ENCODE results near the gene KLHL17.

KLHL17 gene

DNA sequence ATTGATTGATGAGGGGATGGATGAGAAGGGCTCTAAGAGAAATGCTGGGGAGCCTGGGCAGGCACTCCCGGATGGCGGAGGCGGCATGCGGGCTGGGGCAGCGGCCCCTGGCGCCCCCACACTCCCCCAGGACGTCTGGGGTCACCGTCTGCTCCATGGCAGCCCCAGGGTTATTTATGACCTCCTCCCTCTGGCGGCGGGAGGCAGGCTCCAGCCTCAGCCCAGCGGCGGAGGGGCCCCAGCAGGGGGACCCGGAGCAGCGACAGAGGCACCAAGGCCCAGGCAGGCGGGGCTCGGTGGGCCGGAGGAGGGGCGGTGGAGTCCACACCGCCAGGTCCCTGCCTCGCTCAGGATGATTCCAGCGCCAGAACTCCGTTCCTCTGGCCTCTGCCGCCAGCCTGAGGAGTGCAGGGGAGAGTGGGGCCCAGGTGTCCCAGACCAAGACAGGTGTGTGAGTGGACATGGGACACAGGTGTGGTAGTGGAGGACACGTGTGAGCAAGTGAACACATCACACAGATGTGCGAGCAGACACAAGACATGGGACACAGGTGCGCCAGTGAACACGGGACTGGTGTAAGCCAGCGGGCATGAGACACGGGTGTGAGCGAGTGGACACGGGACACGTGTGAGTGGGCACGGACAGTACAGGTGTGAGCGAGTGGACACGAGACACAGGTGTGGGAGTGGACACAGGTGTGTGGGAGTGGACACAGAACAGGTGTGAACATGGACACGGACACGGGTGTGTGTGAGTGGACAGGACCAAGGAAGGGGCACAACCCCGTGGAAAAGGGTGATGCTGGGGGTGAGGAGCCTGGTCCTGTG is 39.2 kb upstream of the KLHL17 start:
- H3K27ac ChIP-seq: 0 out of 2 replicates have a peak overlapping the region, but pooled peaks have one; percentile 9
- peak; percentile 70 for DNase-seq (ENCODE audit: low spot score)
- TF ChIP-seq, protein P1, sequence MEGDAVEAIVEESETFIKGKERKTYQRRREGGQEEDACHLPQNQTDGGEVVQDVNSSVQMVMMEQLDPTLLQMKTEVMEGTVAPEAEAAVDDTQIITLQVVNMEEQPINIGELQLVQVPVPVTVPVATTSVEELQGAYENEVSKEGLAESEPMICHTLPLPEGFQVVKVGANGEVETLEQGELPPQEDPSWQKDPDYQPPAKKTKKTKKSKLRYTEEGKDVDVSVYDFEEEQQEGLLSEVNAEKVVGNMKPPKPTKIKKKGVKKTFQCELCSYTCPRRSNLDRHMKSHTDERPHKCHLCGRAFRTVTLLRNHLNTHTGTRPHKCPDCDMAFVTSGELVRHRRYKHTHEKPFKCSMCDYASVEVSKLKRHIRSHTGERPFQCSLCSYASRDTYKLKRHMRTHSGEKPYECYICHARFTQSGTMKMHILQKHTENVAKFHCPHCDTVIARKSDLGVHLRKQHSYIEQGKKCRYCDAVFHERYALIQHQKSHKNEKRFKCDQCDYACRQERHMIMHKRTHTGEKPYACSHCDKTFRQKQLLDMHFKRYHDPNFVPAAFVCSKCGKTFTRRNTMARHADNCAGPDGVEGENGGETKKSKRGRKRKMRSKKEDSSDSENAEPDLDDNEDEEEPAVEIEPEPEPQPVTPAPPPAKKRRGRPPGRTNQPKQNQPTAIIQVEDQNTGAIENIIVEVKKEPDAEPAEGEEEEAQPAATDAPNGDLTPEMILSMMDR (conservative IDR thresholded peaks at IDR 0.05; ENCODE audit: low read depth): peak; percentile 21; the same call in 1 of the 2 replicates
- CTCF ChIA-PET: interaction anchor here (0.7 to 1.4 kb wide), 2 partner anchors 16 to 17 kb away, joined by 4 read pairs; no protein-coding TSS in a partner anchor
- POLR2A ChIA-PET (ENCODE audit: low non-redundant PET): no interaction called here

DNA sequence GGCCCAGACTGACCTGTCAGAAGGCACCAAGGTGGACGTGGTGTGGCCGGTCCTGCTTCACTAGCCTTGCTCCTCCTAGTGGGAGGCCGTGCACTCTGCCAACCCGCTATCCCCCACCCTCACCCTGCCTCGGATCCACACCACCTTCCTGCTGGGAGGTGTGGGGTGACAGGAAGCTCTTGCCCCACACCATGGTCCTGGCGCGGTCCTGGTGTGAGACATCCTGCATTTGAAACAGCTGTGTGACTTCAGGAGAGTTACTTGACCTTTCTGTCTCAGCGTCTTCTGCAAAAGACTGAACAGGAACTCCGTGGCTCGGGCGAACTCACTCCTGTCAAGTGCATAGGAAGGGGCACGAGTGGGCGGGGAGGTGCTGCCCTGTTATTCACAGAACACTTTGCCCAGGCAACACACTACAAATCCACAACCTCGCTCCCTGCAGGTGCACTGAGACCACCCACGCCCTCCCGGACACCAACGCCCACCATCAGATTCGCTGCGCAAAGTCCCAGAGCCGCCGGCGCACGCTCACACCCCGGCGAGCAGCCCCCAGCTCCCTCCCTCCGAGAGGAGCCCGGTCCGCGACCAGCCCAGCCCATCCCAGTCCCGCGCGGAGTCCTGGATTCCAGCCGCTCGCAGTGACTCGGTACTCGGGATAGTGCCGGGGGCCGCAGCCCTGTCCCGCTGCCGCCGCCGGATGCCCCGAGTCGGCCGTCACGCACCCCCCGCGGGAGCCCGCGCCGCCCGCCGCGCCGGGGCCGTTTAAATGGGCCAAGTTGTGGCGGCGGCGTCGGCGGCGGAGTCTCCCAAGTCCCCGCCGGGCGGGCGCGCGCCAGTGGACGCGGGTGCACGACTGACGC is 37.0 kb upstream of the KLHL17 start, which contains the start of gene SAMD11:
Gene SAMD11 (plus strand): TSS at position 793 of the 860 bp plus-strand sequence. CDS start 509 bp downstream, outside the sequence.
- POLR2A ChIA-PET (ENCODE audit: low non-redundant PET): no interaction called here
- no peak within 1 kb of the TSS for H3K27ac ChIP-seq
- CTCF ChIA-PET: interaction anchor here (0.6 to 1.8 kb wide), 3 partner anchors 15 to 18 kb away, joined by 3 to 7 read pairs (median 4); no protein-coding TSS in a partner anchor
- DNase-seq (ENCODE audit: low spot score): peak; percentile 50
- TF ChIP-seq, protein P1 (conservative IDR thresholded peaks at IDR 0.05; ENCODE audit: low read depth): no peak

DNA sequence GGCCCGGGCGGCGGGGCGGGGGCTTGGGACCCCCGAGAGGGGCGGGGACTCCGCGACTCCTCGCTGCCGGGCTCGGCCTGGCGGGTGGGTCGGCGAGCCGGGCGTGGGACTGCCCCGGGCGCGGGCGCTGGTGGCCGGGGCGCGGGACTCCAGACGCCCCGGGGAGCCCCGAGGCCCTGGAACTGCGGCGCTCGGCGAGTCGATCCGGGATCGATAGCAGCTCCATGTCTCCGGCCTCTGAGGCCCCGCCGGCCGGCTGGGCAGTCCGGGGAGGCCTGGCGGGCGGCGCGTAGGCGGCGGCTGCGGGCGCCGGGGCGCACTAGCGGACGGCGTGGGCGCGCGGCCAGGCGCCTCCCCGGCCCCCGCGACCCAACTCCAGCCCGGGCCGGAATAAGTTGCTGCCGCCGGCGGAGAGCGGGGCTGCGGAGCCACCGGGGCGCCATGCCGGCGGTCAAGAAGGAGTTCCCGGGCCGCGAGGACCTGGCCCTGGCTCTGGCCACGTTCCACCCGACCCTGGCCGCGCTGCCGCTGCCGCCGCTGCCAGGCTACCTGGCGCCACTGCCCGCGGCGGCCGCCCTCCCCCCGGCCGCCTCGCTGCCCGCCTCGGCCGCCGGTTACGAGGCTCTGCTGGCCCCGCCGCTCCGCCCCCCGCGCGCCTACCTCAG is 36.3 kb upstream of the KLHL17 start:
- TF ChIP-seq, protein P1 (conservative IDR thresholded peaks at IDR 0.05; ENCODE audit: low read depth): no peak
- ChIA-PET POLR2A (ENCODE audit: low non-redundant PET) (no interaction called here), CTCF (interaction anchor here (1.8 kb wide), 1 partner anchor 14 kb away, joined by 7 read pairs; no protein-coding TSS in a partner anchor)
- no peak for DNase-seq (ENCODE audit: low spot score)
- H3K27ac ChIP-seq: no peak overlapping the region

DNA sequence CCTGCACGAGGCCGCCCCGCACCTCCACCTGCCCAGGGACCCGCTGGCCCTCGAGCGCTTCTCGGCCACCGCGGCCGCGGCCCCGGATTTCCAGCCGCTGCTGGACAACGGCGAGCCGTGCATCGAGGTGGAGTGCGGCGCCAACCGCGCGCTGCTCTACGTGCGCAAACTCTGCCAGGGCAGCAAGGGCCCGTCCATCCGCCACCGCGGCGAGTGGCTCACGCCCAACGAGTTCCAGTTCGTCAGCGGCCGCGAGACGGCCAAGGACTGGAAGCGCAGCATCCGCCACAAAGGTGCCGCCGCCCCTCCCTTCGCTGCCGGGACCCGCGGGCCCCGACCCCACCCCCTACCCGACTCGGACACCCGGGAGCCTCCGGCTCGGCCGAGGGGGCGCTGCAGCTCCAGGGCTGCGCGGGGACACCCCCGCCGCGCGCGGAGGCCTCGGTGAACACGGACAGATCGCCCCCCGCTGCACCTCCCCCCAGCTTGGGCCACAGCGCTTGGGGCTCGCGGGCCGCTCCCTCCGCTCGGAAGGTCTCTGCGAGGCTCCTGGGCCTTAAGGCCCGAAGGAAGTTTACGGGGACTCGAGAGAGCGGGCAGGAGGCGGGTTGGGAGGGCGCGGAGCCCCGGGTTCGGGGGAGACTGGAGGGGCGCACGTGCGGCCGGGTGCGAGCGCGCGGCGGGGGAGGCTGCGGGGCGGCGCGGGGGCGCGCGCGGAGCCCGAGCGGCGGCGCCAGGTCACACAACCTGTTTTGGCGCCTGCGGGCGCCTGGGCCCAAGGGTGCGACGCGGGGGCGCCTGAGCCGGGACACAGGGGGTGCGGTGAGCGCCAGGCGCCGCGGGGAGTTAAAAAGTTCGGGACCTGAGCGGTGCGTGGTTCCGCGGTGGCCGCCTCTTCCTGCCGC is 35.5 kb upstream of the KLHL17 start:
- ChIA-PET CTCF (no interaction called here), POLR2A (ENCODE audit: low non-redundant PET) (no interaction called here)
- no peak overlapping the region for H3K27ac ChIP-seq
- DNase-seq (ENCODE audit: low spot score): no peak
- TF ChIP-seq, protein P1 (conservative IDR thresholded peaks at IDR 0.05; ENCODE audit: low read depth): no peak

DNA sequence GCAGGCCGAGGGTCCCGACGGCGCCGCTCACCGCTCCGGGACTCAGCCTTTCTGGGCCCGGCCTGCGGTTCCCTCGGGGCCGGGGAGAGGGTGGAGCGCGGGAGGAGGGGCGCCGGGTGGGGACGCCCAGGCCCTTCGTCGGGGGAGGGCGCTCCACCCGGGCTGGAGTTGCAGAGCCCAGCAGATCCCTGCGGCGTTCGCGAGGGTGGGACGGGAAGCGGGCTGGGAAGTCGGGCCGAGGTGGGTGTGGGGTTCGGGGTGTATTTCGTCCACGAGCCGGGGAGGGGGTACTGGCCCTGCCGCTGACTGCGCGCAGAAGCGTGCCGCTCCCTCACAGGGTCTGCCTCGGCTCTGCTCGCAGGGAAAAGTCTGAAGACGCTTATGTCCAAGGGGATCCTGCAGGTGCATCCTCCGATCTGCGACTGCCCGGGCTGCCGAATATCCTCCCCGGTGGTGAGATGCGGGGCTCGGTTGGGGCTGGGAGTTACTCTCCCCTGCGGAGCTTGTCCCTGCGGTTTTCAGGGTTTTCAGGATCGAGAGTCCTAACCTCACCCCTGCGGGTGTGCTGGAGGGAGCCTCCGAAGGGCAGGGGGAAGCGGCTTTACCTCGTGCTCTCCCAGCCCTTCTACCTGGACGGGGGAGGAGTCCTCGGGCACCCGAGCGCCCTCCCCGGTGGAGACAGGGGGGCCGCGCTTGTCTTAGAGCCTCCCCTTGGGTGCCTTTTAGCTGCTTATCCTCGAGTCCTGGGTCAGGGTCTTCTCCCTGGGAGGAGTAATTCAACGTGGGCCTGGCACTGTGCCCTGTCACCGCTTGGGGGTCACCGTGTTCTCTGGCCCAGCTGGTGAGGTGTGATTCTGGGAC is 34.6 kb upstream of the KLHL17 start:
- ChIA-PET CTCF (interaction anchor here (0.6 to 1.2 kb wide), 3 partner anchors 12 to 62 kb away, joined by 3 to 7 read pairs (median 5); no protein-coding TSS in a partner anchor), POLR2A (ENCODE audit: low non-redundant PET) (no interaction called here)
- DNase-seq (ENCODE audit: low spot score): no peak
- TF ChIP-seq, protein P1 (conservative IDR thresholded peaks at IDR 0.05; ENCODE audit: low read depth): no peak
- H3K27ac ChIP-seq: no peak overlapping the region

All from RWPE1 (cell line).